AG20443 (cell line): ENCODE measurements around the gene CD6.

ENCODE experiments used
- DNase-seq: peaks from one replicate; pipeline ENCODE4 v3.0.0; 2012; ENCODE audit warnings: low spot score, mixed read lengths

CD6 gene

GRCh38 chr11:61008971-61009370 is 37.5 kb downstream of the CD6 start:
- DNase-seq = no peak

- DNase-seq = no peak
Observed at GRCh38 chr11:61009392-61010275, 38.2 kb downstream of the CD6 start.

- no peak for DNase-seq
Observed at GRCh38 chr11:61010466-61011228, 39.2 kb downstream of the CD6 start.

GRCh38 chr11:61011229-61011870 is 39.9 kb downstream of the CD6 start:
- DNase-seq = no peak

- DNase-seq = no peak
Observed at GRCh38 chr11:61011950-61012736, 40.7 kb downstream of the CD6 start.

GRCh38 chr11:61012737-61013215 is 41.3 kb downstream of the CD6 start:
- DNase-seq = no peak

GRCh38 chr11:61018059-61018458 is 46.6 kb downstream of the CD6 start:
- no peak for DNase-seq

- no peak for DNase-seq
Observed at GRCh38 chr11:61019037-61019831, 47.8 kb downstream of the CD6 start.

- DNase-seq = no peak
Observed at GRCh38 chr11:61019832-61020405, 48.4 kb downstream of the CD6 start.

- no peak for DNase-seq
Observed at GRCh38 chr11:61020551-61021235, 49.2 kb downstream of the CD6 start.

GRCh38 chr11:61021661-61022212 is 50.3 kb downstream of the CD6 start:
- DNase-seq = no peak

GRCh38 chr11:61022311-61023085 is 51.0 kb downstream of the CD6 start:
- DNase-seq = no peak

- DNase-seq = no peak
Observed at GRCh38 chr11:61023086-61023965, 51.8 kb downstream of the CD6 start.

- no peak for DNase-seq
Observed at GRCh38 chr11:61023966-61024295, 52.5 kb downstream of the CD6 start.

GRCh38 chr11:61024938-61025820 is 53.7 kb downstream of the CD6 start:
- no peak for DNase-seq

GRCh38 chr11:61025821-61026120 is 54.3 kb downstream of the CD6 start:
- DNase-seq = no peak
